Loucy (cell line): ENCODE results near the gene ABCA1.

Source experiments
- H2AFZ ChIP-seq: fragments of 200-600 bp; sonication (generic); 2 replicates; pipeline ENCODE4 v1.6.0; 2016; ENCODE audit warnings: antibody characterized with exemption, mild to moderate bottlenecking, low read length, moderate library complexity
- H3F3A ChIP-seq: fragments of 200-600 bp; 2 replicates; pipeline ENCODE4 v1.6.0; 2016; ENCODE audit warnings: antibody characterized with exemption, low read depth, mild to moderate bottlenecking
- H3K27me3 ChIP-seq: fragments of 200-600 bp; sonication (generic); 2 replicates; pipeline ENCODE4 v1.6.1; 2014; ENCODE audit warnings: low read length, mild to moderate bottlenecking; ENCODE audit not compliant: insufficient read depth, poor library complexity, severe bottlenecking
- H3K36me3 ChIP-seq: fragments of 200-600 bp; sonication (generic); 2 replicates; pipeline ENCODE4 v1.6.1; 2016; ENCODE audit warnings: low read length; ENCODE audit not compliant: insufficient read depth
- H3K4me1 ChIP-seq: fragments of 200-600 bp; sonication (generic); 2 replicates; pipeline ENCODE4 v1.5.1; 2014; ENCODE audit warnings: low read length, mild to moderate bottlenecking; ENCODE audit not compliant: insufficient read depth, poor library complexity, severe bottlenecking
- H3K4me2 ChIP-seq: fragments of 200-600 bp; sonication (generic); 2 replicates; pipeline ENCODE4 v1.6.0; 2014; ENCODE audit warnings: antibody characterized with exemption, low read length, low read depth, mild to moderate bottlenecking; ENCODE audit not compliant: poor library complexity, severe bottlenecking
- H3K4me3 ChIP-seq: fragments of 200-600 bp; sonication (generic); 2 replicates; pipeline ENCODE4 v1.5.1; 2014; ENCODE audit warnings: low read length, mild to moderate bottlenecking, mixed read lengths; ENCODE audit not compliant: poor library complexity, severe bottlenecking
- H3K79me2 ChIP-seq: fragments of 200-600 bp; sonication (generic); 2 replicates; pipeline ENCODE4 v1.6.1; 2014; ENCODE audit warnings: low read length; ENCODE audit not compliant: insufficient read depth
- H3K9ac ChIP-seq: fragments of 200-600 bp; sonication (generic); 2 replicates; pipeline ENCODE4 v1.6.0; 2014; ENCODE audit warnings: mild to moderate bottlenecking, low read depth, low read length, moderate library complexity; ENCODE audit not compliant: poor library complexity, severe bottlenecking
- H3K9me2 ChIP-seq: fragments of 200-600 bp; sonication (generic); replicated peaks from 2 replicates; pipeline ENCODE4 v1.6.1; 2016; ENCODE audit warnings: low read depth, low read length, mixed read lengths
- H3K9me3 ChIP-seq: fragments of 200-600 bp; sonication (generic); 2 replicates; pipeline ENCODE4 v1.6.1; 2014; ENCODE audit warnings: mild to moderate bottlenecking, antibody characterized with exemption, low read length, low read depth; ENCODE audit not compliant: insufficient read depth
- H4K20me1 ChIP-seq: fragments of 200-600 bp; sonication (generic); 2 replicates; pipeline ENCODE4 v1.6.0; 2014; ENCODE audit warnings: antibody characterized with exemption, low read length, mild to moderate bottlenecking; ENCODE audit not compliant: insufficient read depth, poor library complexity, severe bottlenecking
- EZH2phosphoT487 ChIP-seq: fragments of 200-600 bp; IDR thresholded peaks from 2 replicates; pipeline ENCODE4 v1.6.1; 2018; ENCODE audit warnings: antibody characterized with exemption, mild to moderate bottlenecking, moderate library complexity, borderline replicate concordance
- TF ChIP-seq, protein P1 (sequence below): fragments of 200-600 bp; sonication (generic); conservative IDR thresholded peaks from 2 replicates; pipeline ENCODE4 v1.5.1; 2014; ENCODE audit warnings: mild to moderate bottlenecking, antibody characterized with exemption, low read length

Gene ABCA1

DNA sequence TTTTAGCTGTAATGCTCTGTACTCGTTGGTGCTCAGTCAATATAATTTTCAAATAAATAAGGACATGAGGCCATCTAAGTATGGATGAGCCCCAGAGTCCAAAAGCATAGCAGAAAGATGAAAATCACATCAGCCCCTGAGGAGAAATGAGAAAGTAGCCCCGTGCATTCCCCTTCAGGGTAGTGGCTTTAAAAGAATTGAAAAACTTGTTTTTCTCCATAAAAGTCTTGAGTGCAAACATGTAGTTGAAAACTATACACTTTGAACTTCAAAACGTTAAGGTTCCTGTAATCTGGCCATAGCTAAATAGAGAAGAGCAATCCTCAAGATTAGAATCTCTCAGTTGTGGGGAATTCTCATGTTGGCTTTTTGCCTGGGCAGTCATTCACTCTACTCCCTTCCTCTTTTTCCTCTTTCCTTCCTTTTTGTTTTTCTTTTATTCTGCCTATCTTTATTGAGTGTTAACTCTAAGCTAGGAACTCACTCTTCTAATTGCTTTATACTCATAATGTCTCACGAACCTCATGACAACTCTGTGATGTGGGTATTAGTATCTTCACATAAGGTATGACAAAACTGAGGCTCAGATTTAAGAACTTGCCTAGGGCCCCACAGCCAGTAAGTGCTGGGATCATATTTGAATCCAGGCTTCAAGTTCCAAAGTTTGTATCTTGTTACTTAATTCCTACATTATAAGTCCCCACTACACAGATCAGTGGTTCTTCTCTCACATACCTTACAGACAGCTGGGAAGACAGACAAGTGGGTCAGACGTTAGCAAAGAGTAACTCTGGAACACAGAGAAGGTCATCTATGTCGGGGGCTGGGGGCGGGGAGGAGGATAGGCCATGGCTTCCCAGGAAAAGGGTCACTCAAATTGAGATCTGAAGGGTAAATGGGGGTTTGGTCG is 46.4 kb upstream of the ABCA1 start:
- TF ChIP-seq EZH2phosphoT487, result no peak
- TF ChIP-seq, protein P1, sequence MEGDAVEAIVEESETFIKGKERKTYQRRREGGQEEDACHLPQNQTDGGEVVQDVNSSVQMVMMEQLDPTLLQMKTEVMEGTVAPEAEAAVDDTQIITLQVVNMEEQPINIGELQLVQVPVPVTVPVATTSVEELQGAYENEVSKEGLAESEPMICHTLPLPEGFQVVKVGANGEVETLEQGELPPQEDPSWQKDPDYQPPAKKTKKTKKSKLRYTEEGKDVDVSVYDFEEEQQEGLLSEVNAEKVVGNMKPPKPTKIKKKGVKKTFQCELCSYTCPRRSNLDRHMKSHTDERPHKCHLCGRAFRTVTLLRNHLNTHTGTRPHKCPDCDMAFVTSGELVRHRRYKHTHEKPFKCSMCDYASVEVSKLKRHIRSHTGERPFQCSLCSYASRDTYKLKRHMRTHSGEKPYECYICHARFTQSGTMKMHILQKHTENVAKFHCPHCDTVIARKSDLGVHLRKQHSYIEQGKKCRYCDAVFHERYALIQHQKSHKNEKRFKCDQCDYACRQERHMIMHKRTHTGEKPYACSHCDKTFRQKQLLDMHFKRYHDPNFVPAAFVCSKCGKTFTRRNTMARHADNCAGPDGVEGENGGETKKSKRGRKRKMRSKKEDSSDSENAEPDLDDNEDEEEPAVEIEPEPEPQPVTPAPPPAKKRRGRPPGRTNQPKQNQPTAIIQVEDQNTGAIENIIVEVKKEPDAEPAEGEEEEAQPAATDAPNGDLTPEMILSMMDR, result no peak
- Histone ChIP-seq H3K27me3 (no peaks in the 10 kb centered on the region), H3K9me2 (no peaks in the 10 kb centered on the region), H4K20me1 (no peaks in the 10 kb centered on the region), H2AFZ (no peak overlapping the region), H3K79me2 (no peaks in the 10 kb centered on the region), H3K9me3 (no peaks in the 10 kb centered on the region), H3F3A (no peaks in the 10 kb centered on the region), H3K4me2 (no peak overlapping the region), H3K4me1 (no peaks in the 10 kb centered on the region), H3K9ac (no peak overlapping the region), H3K4me3 (no peak overlapping the region), H3K36me3 (no peaks in the 10 kb centered on the region)

DNA sequence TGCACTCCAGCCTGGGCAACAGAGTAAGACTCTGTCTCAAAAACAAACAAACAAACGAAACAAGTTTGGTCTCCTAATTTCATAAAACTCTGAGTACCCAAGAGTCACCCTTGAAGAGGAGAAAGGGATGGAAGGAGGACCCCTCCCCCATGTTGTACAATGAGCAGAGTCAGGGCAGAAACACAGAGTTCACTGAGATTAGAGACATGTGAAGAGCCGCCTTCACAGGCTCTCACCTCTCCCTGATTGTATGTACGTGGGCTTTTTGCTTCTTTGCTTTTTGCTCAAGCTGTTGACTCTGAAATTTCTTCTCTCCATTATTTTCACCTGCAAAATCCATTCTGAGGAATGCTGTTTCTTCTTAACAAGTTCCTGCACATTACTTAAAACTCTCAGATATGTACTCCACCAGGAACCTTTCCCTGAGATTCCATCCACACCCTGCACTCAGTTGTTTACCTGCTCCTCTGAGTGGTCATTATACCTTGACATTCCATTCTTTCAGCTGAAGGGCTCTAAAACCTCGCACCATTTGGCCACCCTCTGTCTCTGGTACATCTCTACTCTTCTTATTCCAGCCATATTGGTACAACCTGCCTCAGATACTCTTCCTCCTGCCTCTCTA is 44.4 kb upstream of the ABCA1 start:
- H3K4me1 ChIP-seq, result no peaks in the 10 kb centered on the region
- TF ChIP-seq, protein P1, result no peak
- TF ChIP-seq EZH2phosphoT487, result no peak
- no peak overlapping the region for H3K4me2 ChIP-seq
- H3K9me3 ChIP-seq, result no peaks in the 10 kb centered on the region
- no peaks in the 10 kb centered on the region for H3K9me2 ChIP-seq
- H3K9ac ChIP-seq, result no peak overlapping the region
- H3K27me3 ChIP-seq, result no peaks in the 10 kb centered on the region
- H3K79me2 ChIP-seq, result no peaks in the 10 kb centered on the region
- H3K36me3 ChIP-seq, result no peaks in the 10 kb centered on the region
- H3F3A ChIP-seq, result no peaks in the 10 kb centered on the region
- H2AFZ ChIP-seq, result no peak overlapping the region
- H4K20me1 ChIP-seq, result no peaks in the 10 kb centered on the region
- H3K4me3 ChIP-seq, result no peak overlapping the region

DNA sequence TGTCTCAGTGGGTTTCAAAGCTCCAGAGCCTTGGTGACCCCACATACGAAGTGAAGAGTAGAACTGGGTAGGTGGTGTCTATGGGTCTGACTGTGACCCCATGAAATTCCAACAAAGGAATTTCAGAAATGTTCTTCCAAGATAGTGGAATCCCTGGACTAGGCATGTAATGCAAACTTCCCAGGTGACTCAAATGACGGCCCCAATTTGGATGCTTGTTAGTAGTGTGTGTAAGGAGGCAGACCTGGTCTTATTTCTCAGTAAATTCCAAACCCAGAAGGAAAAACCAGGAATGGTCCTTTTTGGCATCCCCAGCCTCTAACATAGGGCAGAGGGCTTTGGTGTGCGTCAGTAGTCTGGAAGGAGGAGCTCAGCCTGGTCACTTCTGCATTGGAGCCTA is 43.6 kb upstream of the ABCA1 start:
- H3K4me2 ChIP-seq, result no peak overlapping the region
- no peak overlapping the region for H3K4me3 ChIP-seq

More for the DNA sequence above, 43.6 kb upstream of the ABCA1 start:
- Histone ChIP-seq H3K9ac (no peak overlapping the region), H2AFZ (no peak overlapping the region), H3K36me3 (no peaks in the 10 kb centered on the region), H3F3A (no peaks in the 10 kb centered on the region), H3K9me2 (no peaks in the 10 kb centered on the region), H3K27me3 (no peaks in the 10 kb centered on the region), H3K79me2 (no peaks in the 10 kb centered on the region), H4K20me1 (no peaks in the 10 kb centered on the region), H3K9me3 (no peaks in the 10 kb centered on the region), H3K4me1 (no peaks in the 10 kb centered on the region)
- TF ChIP-seq, protein P1, result no peak
- TF ChIP-seq EZH2phosphoT487, result no peak
